Activated naive CD4-positive, alpha-beta T cell treated with anti-CD3 and anti-CD28 coated beads for 36 hours (primary cell): ENCODE data around the gene MYT1. TPM values are rescaled to one million over a fixed set of nuclear protein-coding genes. Genes with fewer than 3 reads are reported as not detected.
A peak's percentile ranks its signal among the peaks of the same experiment; 100 is the strongest.

Experiments
- CTCF ChIA-PET: fragments of 350-600 bp; sonication (Branson Sonifier 250); formaldehyde crosslinking; loops from one replicate; lab custom pipeline; 2021; ENCODE audit warnings: antibody characterized with exemption; lab: Charles Lee
- DNase-seq: peaks from one replicate; pipeline ENCODE4 v3.0.0-alpha.2; 2020
- H3K27ac Mint-ChIP-seq: one replicate; pipeline ENCODE4 v1.8.0; 2021; ENCODE audit warnings: mild to moderate bottlenecking, mixed read lengths
- H3K27me3 Mint-ChIP-seq: one replicate; pipeline ENCODE4 v1.8.0; 2021; ENCODE audit warnings: low read depth, mixed read lengths
- H3K36me3 Mint-ChIP-seq: one replicate; pipeline ENCODE4 v1.8.0; 2021; ENCODE audit warnings: low read depth, mixed read lengths
- H3K4me1 Mint-ChIP-seq: one replicate; pipeline ENCODE4 v1.8.0; 2021; ENCODE audit warnings: low read depth, mixed read lengths
- H3K4me3 Mint-ChIP-seq: one replicate; pipeline ENCODE4 v1.8.0; 2021; ENCODE audit warnings: mild to moderate bottlenecking, moderate library complexity, mixed read lengths
- H3K9me3 Mint-ChIP-seq: one replicate; pipeline ENCODE4 v1.8.0; 2021; ENCODE audit warnings: mixed read lengths
- intact Hi-C: fragments of 100-400 bp; cut with micrococcal nuclease; formaldehyde crosslinking; loops from one replicate; pipeline ENCODE4 v1.15.1; 2023
- total RNA-seq, 2 experiments: library from RNA; stranded (reverse); gene quantifications; one replicate each; pipeline ENCODE4 v1.2.3, GENCODE V29; 2021

Gene MYT1
- total RNA-seq, 2 experiments from 2014 or later: 0.05 TPM

GRCh38 chr20:64222851-64223525 is 58.7 kb downstream of the MYT1 start:
- H3K4me1 Mint-ChIP-seq: peaks cover 2% of the 10 kb centered on the region
- no peak overlapping the region for H3K4me3 Mint-ChIP-seq
- no peaks in the 10 kb centered on the region for H3K27me3 Mint-ChIP-seq
- DNase-seq: no peak
- H3K9me3 Mint-ChIP-seq: no peaks in the 10 kb centered on the region
- H3K36me3 Mint-ChIP-seq: no peaks in the 10 kb centered on the region
- intact Hi-C loops: no loop called here
- CTCF ChIA-PET: no interaction called here
- H3K27ac Mint-ChIP-seq: no peak overlapping the region

GRCh38 chr20:64223526-64224067 is 59.3 kb downstream of the MYT1 start:
- H3K27ac Mint-ChIP-seq: no peak overlapping the region

GRCh38 chr20:64224351-64225170 is 60.3 kb downstream of the MYT1 start:
- Mint-ChIP-seq H3K27ac (no peak overlapping the region), H3K27me3 (no peaks in the 10 kb centered on the region), H3K36me3 (no peaks in the 10 kb centered on the region), H3K4me3 (no peak overlapping the region), H3K4me1 (peaks cover 4% of the 10 kb centered on the region), H3K9me3 (no peaks in the 10 kb centered on the region)
- CTCF ChIA-PET: interaction anchor here (1.4 kb wide), 1 partner anchor 62 kb away, joined by 3 read pairs; no protein-coding TSS in a partner anchor
- no peak for DNase-seq
- intact Hi-C loops: no loop called here

More at GRCh38 chr20:64223526-64224067, 59.3 kb downstream of the MYT1 start:
- Mint-ChIP-seq H3K9me3 (no peaks in the 10 kb centered on the region), H3K27me3 (no peaks in the 10 kb centered on the region), H3K36me3 (no peaks in the 10 kb centered on the region), H3K4me3 (no peak overlapping the region), H3K4me1 (peaks cover 4% of the 10 kb centered on the region)
- CTCF ChIA-PET: interaction anchor here (1.4 kb wide), 1 partner anchor 63 kb away, joined by 3 read pairs; no protein-coding TSS in a partner anchor
- no peak for DNase-seq
- intact Hi-C loops: no loop called here

- CTCF ChIA-PET: no interaction called here
These were observed 60.9 kb downstream of the MYT1 start for GRCh38 chr20:64225171-64225595.

GRCh38 chr20:64225828-64226598 is 61.8 kb downstream of the MYT1 start:
- no peaks in the 10 kb centered on the region for H3K27me3 Mint-ChIP-seq
- H3K4me1 Mint-ChIP-seq: peaks cover 4% of the 10 kb centered on the region
- DNase-seq: no peak
- no peak overlapping the region for H3K4me3 Mint-ChIP-seq
- CTCF ChIA-PET: no interaction called here
- intact Hi-C loops: no loop called here
- H3K36me3 Mint-ChIP-seq: no peaks in the 10 kb centered on the region
- H3K9me3 Mint-ChIP-seq: no peaks in the 10 kb centered on the region
- H3K27ac Mint-ChIP-seq: no peak overlapping the region

More at GRCh38 chr20:64225171-64225595, 60.9 kb downstream of the MYT1 start:
- H3K36me3 Mint-ChIP-seq: no peaks in the 10 kb centered on the region
- intact Hi-C loops: no loop called here
- H3K27me3 Mint-ChIP-seq: no peaks in the 10 kb centered on the region
- no peak for DNase-seq
- no peaks in the 10 kb centered on the region for H3K9me3 Mint-ChIP-seq
- no peak overlapping the region for H3K4me3 Mint-ChIP-seq
- H3K27ac Mint-ChIP-seq: no peak overlapping the region
- peaks cover 4% of the 10 kb centered on the region for H3K4me1 Mint-ChIP-seq

GRCh38 chr20:64226686-64227580 is 62.7 kb downstream of the MYT1 start:
- peaks cover 4% of the 10 kb centered on the region for H3K4me1 Mint-ChIP-seq
- H3K9me3 Mint-ChIP-seq: no peaks in the 10 kb centered on the region
- no peak overlapping the region for H3K4me3 Mint-ChIP-seq
- no peaks in the 10 kb centered on the region for H3K27me3 Mint-ChIP-seq
- no peak overlapping the region for H3K27ac Mint-ChIP-seq
- CTCF ChIA-PET: no interaction called here
- H3K36me3 Mint-ChIP-seq: no peaks in the 10 kb centered on the region
- DNase-seq: peak; percentile 30
- intact Hi-C loops: no loop called here

GRCh38 chr20:64228086-64228653 is 63.9 kb downstream of the MYT1 start:
- intact Hi-C loops: no loop called here
- Mint-ChIP-seq H3K27me3 (no peaks in the 10 kb centered on the region), H3K4me1 (peaks cover 4% of the 10 kb centered on the region), H3K4me3 (no peak overlapping the region), H3K36me3 (no peaks in the 10 kb centered on the region), H3K9me3 (no peaks in the 10 kb centered on the region), H3K27ac (no peak overlapping the region)
- CTCF ChIA-PET: no interaction called here
- DNase-seq: no peak

GRCh38 chr20:64228751-64229506 is 64.7 kb downstream of the MYT1 start:
- Mint-ChIP-seq H3K27me3 (no peaks in the 10 kb centered on the region), H3K36me3 (no peaks in the 10 kb centered on the region), H3K4me3 (no peak overlapping the region), H3K9me3 (no peaks in the 10 kb centered on the region), H3K4me1 (peaks cover 11% of the 10 kb centered on the region), H3K27ac (no peak overlapping the region)
- intact Hi-C loops: no loop called here
- CTCF ChIA-PET: no interaction called here
- DNase-seq: no peak

GRCh38 chr20:64229507-64230061 is 65.3 kb downstream of the MYT1 start:
- DNase-seq: no peak
- CTCF ChIA-PET: no interaction called here
- no peaks in the 10 kb centered on the region for H3K27me3 Mint-ChIP-seq
- intact Hi-C loops: no loop called here
- H3K4me3 Mint-ChIP-seq: no peak overlapping the region
- no peak overlapping the region for H3K27ac Mint-ChIP-seq
- no peaks in the 10 kb centered on the region for H3K36me3 Mint-ChIP-seq
- no peaks in the 10 kb centered on the region for H3K9me3 Mint-ChIP-seq
- H3K4me1 Mint-ChIP-seq: peaks cover 11% of the 10 kb centered on the region

- Mint-ChIP-seq H3K36me3 (no peaks in the 10 kb centered on the region), H3K4me3 (no peak overlapping the region), H3K27me3 (no peaks in the 10 kb centered on the region), H3K9me3 (no peaks in the 10 kb centered on the region), H3K4me1 (peaks cover 11% of the 10 kb centered on the region), H3K27ac (no peak overlapping the region)
- CTCF ChIA-PET: interaction anchor here (0.6 kb wide), 1 partner anchor 110 kb away, joined by 3 read pairs; no protein-coding TSS in a partner anchor
- DNase-seq: no peak
- intact Hi-C loops: no loop called here
These were observed 66.4 kb downstream of the MYT1 start for GRCh38 chr20:64230461-64231145.
